SIG-M5 (cell line): Measurements from ENCODE around the gene GAB2.

Experiments
- DNase-seq: peaks from one replicate; lab custom pipeline; 2025; lab: John Stamatoyannopoulos, UW

The GAB2 gene

DNA sequence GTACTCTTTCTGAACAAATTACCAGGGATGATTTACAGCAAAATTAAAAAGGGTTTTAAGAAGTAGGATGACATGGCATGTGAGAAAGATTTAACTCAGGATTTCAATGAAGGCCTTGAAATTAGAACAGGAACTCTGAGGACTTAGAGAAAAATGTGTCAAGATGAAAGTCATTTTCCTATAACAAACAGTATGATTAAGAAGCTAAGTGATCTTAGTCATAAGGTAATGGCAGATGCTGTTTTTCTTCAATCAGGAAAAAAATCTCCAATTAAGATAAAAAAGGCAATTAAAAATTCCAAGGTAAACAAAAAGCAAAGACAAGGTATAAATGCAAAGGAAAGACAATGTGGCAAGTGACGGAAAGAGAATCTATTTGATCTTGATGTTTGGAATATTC lies 73.5 kb downstream of the GAB2 start:
- no peak for DNase-seq

DNA sequence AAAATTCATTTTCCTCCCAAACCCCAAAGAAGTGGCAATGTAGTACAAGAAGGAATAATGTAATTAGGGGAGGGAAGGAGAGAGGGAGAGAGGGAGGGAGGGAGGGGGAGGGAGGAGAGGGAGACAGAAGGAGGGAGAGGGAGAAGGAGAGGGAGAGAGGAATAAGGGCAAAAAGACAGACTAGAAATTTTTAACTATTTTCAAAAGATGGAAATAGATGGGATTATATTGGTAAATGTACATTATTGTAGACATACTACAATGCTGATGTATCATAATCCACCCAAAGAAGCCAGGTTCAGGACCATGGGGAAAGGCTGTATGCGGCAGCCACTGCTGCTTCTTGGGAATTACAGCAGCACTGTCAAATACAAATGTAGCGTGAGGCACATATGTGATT lies 74.3 kb downstream of the GAB2 start:
- no peak for DNase-seq

DNA sequence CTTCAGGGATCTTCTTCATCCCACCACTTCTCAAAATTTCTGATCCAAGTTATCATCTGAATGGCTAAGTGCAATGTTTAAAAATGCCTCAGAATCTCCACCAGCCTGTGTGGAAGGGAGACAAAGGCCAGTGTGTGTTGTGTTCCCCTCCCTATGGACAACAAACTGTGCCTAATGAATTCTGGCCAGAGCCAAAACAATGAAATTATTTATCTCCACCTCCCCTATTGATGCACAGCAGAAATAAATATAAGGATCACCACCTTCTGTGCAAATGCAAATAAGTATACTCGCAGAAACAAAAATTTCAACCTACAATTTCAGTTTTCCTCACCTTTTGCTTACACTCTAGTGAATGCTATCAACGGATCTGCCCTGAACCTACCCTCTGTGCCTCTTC lies 75.8 kb downstream of the GAB2 start:
- no peak for DNase-seq

DNA sequence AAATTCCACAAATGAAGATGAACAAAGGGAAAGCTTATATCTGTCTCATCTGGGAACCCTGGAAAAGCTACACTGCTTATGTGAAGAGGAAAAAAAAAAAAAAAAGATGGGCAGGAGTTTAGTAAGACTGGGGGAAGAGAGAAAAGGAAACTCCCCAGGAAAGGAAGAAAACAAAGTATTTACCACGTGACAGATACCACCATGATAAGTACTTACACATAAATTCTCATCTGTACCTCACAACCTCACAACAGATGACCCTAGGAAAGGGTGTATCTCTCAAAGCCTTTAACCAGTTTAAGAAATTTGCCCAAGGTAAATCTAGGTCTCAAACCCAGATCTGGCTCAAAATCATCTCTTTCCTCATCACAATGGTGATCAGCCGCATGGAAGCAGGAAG lies 77.1 kb downstream of the GAB2 start:
- no peak for DNase-seq

DNA sequence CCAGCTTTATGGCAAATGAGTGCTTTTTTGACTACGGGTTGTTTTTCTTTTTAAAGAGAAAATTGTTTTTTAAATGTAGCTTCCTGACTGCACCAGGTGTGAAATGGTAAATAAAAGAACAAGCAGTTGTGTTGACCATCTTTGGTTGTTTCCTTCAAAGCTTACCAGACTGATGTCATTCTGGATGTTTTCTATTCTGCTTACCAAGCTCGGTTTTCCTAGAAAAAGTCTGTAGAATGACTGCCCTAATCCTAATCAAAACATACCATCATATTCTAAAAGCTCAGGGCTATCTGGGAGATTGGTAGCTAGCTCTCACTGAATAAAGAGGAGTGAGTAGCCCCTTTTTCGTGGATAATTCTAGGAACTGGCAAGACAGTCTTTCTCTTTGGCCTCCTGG lies 77.7 kb downstream of the GAB2 start:
- no peak for DNase-seq

DNA sequence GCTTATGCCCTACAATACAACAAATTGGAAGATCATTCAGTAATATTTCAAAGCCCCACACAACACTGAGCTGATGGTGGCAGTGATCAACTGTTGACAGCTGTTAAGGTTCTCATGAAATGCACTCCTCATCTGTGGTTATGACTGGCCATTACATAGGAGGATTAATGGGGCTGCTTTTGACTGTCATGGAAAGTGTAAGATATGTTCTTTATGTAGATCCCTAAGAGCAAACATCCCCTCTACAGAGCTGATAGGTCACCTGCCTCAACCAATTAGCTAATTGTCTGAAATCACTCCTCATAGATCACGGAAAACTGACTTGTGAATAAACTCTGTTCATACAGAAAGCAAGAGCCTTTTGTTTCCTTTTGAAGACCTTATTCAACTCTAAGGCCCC lies 78.1 kb downstream of the GAB2 start:
- no peak for DNase-seq

DNA sequence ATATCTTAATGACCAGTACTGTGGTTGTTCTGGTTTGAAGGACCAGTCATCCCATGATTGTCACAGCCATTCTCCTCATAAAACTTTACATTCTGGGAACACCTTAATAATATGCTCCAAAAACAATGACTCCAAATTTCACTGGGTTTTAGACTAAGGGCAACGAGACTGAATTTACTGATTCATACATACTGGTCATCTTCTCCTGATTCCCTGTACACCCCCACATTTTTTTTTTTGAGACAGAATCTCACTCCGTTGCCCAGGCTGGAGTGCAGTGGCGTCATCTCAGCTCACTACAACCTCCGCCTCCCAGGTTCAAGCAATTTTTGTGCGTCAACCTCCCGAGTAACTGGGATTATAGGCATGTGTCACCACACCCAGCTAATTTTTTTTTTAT lies 78.9 kb downstream of the GAB2 start:
- no peak for DNase-seq

DNA sequence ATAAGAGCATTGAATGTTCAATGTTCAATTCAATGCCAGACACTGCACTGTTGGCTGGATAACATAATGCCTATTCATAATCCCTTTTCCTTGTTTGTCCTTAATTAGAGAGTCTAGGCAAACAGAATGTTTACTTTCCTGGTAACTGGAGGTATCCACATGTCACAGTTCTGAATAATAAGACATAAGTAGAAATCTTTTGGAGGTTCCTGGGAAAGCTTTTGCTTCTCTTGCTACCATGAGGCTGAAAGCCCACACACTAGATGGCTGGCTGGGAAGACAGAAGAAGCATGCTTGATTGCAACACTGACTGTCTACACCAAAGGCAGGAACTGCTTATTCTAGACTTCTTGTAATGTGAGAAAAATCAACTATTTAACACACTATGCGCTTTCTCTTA lies 79.5 kb downstream of the GAB2 start:
- DNase-seq, result no peak

DNA sequence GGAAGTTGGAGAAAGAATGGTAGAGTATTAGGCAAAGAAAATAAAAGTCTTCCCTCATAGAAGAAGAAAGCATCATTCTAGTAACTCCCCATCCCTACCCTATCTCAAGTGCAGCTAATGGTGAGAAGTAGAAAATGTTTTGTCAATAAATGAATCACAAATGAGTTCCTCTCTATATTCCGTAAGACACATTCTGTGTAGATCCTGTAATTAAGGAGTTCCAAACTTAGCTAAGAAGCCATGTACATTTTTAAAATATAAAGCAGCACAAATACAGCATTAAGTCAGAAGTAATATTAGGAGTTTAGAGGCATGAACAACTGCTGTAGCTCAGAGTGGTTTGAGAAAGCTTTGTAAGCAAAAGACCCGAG lies 80.1 kb downstream of the GAB2 start:
- DNase-seq, result no peak

DNA sequence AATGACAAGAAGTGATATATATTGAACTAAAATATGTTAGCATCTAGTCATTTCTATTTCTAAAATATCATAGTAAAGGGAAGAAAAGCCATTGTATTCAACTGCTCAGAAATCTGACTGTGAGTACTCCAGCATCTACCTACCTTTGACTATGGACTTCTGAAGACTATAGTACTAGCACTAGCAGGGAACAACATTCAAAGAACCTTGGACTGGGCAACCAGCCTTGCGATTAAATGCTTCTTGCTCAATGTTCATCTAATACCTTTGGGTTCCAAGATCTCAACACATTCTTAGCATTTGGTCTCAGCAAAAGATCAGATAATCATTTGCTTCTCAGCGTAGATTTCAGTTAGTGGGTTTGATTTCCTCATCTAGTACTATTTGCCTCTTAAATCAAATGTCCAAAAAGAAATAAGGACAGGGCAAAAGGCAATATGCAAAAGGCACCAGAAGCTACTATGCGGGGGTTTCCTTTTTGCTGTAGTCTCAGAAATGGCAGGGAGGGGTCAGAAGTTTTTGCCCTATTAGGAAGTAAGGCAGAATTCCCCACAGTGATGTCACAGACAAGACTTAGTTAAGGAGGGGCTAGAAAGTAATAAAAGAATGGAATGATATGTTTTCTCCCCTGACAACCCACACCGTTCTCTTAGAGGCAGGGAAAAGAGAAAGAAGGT lies 80.6 kb downstream of the GAB2 start:
- DNase-seq, result no peak

DNA sequence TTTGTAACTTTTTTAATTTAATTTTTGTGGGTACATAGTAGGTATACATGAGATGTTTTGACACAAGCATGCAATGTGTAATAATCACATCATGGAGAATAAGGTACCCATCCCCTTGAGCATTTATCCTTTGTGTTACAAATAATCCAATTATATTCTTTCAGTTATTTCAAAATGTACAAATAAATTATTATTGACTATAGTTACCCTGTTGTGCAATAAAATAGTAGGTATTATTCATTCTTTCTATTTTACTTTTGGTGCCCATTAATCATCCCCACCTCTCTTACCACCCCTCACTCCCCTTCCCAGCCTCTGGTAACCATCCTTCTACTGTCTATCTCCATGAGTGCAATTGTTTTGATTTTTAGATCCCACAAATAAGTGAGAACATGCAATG lies 83.5 kb downstream of the GAB2 start:
- no peak for DNase-seq

DNA sequence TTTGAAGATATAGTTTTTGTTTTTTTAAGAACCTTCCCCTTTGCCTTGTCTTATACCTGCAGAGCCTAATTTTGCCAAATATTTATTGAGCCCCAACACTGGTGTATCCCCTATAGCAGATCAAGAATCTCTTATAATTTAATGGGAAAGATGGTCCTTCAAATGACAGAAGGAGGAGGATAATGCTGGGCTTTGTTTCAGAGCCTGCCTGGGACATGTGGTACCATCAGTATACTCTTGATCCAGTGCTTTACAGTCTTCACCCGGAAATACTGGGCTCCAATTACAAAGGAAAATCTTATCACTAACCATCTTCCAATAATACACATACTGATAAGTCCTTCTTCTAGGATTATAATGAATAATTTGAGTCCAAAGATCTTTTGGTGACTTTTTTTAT lies 84.7 kb downstream of the GAB2 start:
- no peak for DNase-seq

DNA sequence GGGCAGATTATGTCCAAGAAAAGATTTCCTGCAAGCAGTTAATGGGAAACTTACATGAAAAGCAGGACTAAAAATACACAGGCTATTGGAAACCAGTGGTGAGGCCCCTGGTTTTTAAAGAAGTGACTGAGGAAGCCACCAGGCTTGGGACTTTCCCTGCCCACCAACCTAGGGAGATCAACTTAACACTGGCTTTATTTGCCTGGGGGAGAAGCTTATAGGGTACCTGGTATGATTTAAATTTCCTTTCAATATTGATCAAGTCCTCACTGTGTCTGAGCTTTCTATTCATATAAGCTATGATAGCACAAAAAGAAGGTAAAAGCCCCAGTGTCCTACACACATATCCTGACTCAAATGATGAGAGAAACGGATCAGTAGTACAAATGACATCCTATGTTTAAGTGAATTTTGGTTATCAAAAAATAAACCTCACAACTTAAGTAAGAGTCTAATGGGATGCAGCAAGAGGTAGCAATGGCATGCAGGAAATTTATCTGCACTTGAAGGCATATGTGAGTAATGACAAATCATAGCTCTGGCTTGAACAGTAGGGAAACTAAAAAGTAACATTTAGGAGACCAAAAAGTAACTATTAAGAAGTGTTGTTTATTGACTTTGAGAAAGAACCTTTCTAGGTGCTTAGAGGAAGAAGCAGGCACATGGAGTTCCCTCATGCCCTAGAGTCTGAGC lies 85.3 kb downstream of the GAB2 start:
- no peak for DNase-seq

DNA sequence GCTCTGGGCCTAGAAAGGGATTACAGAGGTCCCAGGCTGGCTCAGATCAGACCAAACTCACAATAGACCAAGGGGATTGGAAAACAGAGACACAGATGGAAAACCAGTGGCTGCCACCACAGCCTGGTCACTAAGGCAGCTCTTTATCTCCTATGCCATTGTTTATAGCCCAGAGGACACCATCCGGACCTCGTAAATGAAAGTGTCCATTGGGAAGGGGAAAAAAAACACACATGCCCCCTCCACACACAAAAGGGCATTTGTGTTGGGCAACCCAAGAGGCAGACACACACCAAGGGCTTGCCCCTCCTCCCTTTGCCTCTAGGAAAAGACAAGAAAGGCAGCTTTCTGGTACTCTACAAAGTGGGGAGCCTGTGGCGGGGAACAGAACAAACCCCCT lies 85.9 kb downstream of the GAB2 start:
- DNase-seq, result no peak

DNA sequence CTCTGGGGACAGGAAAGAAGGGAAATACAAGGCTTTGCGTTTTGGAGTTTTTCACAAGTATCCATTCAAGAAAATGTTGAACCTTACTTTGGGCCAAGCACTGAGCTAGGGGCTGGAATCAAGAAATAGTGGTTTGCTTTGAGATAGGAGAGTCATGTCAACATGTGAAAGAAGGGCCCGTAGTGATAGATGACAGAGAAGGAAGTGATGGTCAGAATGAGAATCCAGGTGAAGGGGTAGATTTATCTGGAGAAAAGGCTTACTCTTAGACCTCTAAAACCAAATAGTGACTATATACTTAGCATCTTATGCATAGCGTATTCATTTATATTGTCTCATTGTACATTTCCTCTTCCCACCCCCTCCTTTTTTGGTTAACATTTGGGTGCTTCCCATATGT lies 87.3 kb downstream of the GAB2 start:
- no peak for DNase-seq

DNA sequence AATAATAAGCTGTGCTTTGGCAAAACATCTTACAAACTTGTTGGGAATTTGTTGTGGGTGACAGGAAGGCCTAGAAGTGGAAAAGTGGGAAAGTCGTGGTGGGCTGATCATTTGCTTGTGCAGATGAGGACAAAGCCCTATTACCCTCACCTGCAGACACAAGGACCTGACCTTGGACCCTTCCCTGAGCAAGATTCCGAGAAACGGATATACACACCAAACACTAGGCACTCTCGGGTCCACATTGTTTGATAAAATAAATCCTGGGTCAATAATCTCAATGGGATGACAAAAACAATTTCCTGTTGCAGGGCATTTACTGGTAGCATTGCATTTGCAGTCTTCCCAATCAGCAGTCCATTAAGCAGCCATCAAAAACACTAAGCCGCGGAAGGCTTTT lies 89.7 kb downstream of the GAB2 start:
- no peak for DNase-seq

DNA sequence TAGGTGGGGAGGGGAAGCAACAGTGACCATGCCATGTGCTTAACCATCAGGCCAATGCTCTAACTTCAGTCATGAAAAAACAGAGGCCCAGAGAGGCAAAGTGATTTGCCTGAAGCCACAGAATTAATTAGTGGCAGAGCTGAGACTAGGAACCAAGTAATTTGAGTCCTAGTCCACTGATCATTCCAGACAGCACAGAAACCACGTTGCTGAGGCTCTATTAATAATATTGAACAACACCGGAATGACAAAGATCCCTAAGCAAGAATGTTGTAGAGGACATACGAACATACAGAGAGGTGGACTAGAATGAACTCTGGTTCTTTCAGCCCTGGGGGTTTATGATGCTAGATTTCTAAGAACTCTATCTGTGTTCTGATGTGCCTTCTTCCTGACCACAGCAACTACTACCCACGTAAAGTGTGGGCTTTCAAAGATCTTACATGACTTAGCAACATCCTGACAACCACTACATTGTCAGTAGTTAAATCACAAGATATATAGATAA lies 92.3 kb downstream of the GAB2 start:
- DNase-seq, result no peak

DNA sequence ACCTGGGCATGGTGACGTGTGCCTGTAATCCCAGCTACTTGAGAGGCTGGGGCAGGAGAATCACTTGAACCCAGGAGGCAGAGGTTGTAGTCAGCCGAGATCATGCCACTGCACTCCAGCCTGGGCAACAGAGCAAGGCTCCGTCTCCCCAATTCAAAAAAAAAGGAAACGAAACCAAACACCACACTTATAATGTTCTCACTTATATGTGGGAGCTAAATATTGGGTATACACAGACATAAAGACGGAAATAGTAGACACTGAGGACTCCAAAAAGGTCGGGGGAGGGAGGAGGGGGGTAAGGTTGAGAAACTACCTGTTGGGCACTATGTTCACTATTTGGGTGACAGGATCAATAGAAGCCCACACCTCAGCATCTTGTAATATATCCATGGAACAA lies 94.3 kb downstream of the GAB2 start:
- DNase-seq, result no peak

DNA sequence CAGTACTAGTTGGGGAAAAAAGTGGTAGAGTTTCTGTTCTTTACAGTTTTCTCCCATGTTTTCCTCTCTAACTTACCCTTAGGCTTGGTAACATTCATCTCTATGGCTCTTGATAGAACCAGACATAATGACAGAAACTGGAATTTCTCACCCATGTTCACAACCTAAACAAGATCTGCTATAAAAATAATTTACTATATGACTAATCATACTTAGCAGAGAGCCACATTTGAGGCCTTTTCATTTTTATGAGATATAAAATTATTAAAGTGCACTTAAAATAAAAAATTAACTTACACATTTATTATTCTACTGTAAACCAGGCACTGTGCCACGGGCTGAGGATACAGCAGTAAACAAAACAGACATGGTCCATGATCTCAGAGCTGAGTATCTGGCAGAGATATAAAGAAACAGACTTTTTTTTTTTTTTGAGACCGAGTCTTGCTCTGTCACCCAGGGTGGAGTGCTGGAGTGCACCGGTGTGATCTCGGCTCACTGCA lies 98.1 kb downstream of the GAB2 start:
- DNase-seq, result no peak

DNA sequence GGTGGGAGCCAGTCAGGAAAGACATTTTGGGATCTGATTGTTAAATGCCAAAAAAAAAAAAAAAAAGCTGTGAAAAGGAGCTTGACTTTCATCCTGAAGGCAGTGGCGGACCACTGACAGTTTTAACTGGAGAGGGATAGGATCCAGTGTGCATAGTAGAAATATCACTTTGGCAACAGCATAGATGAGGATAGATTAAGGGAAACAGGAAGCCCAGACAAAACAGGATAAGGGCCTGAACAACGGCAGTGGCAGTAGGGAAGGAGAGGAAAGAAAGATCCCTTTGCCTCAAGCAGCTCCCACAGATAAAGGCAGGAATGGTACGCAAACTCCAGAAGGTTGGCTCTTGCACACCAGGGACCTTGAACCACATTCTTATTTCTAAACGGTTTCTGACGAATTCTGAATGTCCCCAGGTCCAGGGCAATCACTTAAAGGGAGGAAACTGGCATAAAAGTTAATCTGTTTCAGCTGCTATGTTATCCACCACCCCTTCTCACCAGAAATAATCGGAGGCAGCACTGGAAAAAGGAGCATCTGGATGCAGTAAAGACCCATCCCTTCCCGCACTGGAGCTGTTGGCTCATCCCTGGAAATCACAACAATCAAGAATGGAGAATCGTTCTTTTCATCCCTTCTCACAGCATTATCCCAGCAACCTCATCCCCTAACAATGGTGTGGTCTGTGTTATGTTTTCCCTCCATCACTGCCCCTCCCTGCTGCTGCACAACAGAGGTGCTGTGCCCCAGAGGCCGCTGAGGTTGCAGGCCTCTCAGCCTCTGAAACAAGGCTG lies 99.1 kb downstream of the GAB2 start:
- DNase-seq, result no peak

DNA sequence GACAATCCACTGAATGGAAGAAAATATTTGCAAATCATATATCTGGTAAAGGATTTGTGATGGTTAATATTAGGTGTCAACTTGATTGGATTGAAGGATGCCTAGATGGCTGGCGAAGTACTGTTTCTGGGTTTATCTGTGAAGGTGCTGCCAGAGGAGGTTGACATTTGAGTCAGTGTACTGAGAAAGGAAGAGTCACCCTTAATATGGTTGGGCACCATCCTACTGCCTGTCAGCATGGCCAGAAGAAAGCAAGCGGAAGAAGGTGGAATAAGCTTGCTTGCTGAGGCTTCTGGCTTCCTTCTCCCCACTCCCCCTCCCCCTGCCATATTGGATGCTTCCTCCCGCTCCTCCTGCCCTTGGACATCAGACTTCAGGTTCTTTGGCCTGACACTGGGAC lies 101.9 kb downstream of the GAB2 start:
- DNase-seq, result no peak

DNA sequence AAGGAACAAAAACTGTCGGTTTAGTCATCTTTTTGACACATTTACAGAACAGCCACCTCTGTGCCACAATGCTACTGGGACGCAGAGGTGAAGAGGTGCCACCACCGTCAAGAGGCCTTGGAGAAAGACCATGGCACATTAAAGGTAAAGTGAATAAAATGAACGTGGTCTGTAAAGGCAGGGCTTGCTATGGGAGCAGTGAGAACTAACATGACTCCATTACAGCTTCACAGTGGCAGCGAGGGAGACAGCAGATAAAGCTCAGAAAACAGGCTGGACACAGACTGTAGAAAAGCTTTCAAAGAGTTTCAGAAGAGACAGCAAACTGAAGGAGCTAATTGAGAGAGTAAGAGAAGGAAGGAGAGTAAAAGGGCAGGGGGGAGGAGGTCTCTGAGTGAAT lies 102.9 kb downstream of the GAB2 start:
- DNase-seq, result no peak

DNA sequence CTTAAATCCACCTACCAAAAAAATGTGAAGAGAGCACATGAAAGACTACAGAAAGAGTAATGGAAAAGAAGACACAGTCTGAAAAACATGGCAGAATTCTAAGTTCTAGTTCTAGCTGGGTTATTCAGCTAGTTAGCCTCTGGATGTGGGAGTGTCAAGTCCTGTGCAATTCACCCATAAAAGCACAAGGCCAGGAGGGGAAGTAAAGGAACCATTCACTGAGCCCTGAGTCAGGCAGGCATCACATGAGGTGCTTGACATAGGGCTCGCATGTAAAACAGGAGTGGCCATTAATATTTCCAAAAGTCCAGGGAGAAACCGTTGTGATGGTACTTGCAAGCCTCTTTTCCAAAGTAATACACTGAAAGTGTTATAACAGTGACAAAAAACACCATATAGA lies 103.7 kb downstream of the GAB2 start:
- DNase-seq, result no peak
